Heart left ventricle (tissue), 13 donors: Measurements from ENCODE around the gene KLHL35.

ENCODE experiments used
- POLR2A ChIP-seq, 2 donors: fragments of 450-650 bp; IDR thresholded peaks; one replicate each; pipeline ENCODE4 v1.6.1; 2017; ENCODE audit warnings: antibody characterized with exemption in 2 of 2, mild to moderate bottlenecking in 2 of 2, moderate library complexity in 2 of 2
- TF ChIP-seq, protein P1 (sequence below), 12 donors: fragments of 200-600 bp; sonication (generic) in 4 of 12; IDR thresholded peaks; one replicate each; pipeline versions ENCODE4 v1.5.0 to v1.8.0; 2018 to 2022; ENCODE audit warnings: antibody characterized with exemption in 12 of 12, mild to moderate bottlenecking in 5 of 12
- donor health status: ischemic (EF 13 %, LVEDD 7.1; RV severe dilation, severe dysfunction).
- donor health status: DM: no; HTN: yes; CAD: no.
- donor health status: DM: no; HTN: no; CAD: no.
- donor health status: ischemic (EF 25% LVEDD 6.9; RV normal size, moderate dysfunction).
- donor health status: ischemic (EF 25% LVEDD 5.7; RV mildly dilated, moderate dysfunction).
- donor health status: ischemic (EF 35%, LVEDD 5.7; RV mildly dilated, moderate dysfunction).
- donor health status: nonischemic (EF 11% LVEDD 7.7; RV severe dilation, severe dysfunction).
- donor health status: DM: yes; HTN: yes; CAD: no.
- donor health status: PGD.
- donor health status: ischemic (EF 29% LVEDD 5.4; RV normal size, mild dysfunction).
- donor health status: nonischemic (EF 23%, LVEDD 6.1; RV moderate dilation, normal function).

DNA sequence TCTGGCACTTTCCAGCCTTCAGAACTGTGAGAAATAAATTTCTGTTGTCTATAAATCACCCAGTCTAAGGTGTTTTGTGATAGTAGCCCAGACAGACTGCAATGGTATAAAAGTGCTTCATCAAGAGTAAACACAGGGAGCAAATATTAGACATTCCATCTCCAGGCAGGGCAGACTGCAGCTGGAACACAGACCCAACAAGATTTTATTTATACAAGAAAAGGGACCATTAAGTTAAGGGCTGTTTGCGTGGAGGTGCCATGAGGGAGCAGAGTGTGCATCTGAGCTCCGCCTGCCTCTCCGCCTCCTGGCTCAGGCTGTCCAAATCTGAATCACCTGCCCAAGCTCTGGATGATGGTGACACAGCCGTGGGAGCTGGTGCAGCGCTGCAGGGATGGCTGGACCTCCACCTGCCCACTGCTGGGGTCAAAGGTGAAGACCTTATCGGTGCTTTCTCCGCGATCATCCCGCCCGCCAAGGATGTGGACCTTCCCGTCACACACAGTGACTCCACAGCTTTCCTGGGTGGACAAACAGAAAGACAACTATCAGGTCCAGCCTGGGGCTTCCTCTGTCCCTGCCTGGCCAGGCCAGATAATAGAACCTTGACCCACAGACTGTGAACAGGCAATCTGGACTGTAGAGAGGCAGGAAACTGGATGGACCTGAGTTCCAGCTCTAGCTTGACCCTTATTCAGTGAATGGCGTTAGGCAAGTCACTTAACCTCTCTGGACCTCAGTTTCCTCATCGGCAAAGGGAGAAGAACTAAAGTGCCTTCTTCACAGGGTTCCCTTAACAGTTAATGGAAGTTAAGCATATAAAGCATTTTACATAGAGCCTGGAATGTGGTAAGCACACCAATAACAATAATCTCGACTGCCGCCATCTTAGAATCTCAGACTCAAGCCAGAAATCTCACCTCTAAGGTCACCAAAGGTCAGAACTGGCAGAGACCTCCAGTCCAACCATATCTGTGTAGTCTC is 10.5 kb downstream of the KLHL35 start:
- TF ChIP-seq, protein P1, sequence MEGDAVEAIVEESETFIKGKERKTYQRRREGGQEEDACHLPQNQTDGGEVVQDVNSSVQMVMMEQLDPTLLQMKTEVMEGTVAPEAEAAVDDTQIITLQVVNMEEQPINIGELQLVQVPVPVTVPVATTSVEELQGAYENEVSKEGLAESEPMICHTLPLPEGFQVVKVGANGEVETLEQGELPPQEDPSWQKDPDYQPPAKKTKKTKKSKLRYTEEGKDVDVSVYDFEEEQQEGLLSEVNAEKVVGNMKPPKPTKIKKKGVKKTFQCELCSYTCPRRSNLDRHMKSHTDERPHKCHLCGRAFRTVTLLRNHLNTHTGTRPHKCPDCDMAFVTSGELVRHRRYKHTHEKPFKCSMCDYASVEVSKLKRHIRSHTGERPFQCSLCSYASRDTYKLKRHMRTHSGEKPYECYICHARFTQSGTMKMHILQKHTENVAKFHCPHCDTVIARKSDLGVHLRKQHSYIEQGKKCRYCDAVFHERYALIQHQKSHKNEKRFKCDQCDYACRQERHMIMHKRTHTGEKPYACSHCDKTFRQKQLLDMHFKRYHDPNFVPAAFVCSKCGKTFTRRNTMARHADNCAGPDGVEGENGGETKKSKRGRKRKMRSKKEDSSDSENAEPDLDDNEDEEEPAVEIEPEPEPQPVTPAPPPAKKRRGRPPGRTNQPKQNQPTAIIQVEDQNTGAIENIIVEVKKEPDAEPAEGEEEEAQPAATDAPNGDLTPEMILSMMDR (IDR thresholded peaks at IDR 0.05): no peak
- TF ChIP-seq POLR2A (IDR thresholded peaks at IDR 0.05): no peak
